Mesenchymal stem cell (in vitro differentiated cells and primary cell): Measurements from ENCODE around the gene INSM2.

Source experiments
- DNase-seq: peaks from one replicate; pipeline ENCODE4 v3.0.0-alpha.2; 2013
- H2AFZ ChIP-seq: one replicate; pipeline ENCODE4 v1.6.1; 2013; ENCODE audit warnings: low read depth, mild to moderate bottlenecking, control low read depth, inconsistent platforms, low read length, moderate library complexity
- H2AK5ac ChIP-seq: 2 replicates; pipeline ENCODE4 v1.6.1; 2013; ENCODE audit warnings: low read length, moderate library complexity, mild to moderate bottlenecking, inconsistent platforms; ENCODE audit not compliant: severe bottlenecking
- H2BK120ac ChIP-seq: one replicate; pipeline ENCODE4 v1.6.1; 2013; ENCODE audit warnings: low read depth, mild to moderate bottlenecking, inconsistent platforms, low read length, moderate library complexity
- H2BK12ac ChIP-seq, 2 experiments: one replicate each; pipeline ENCODE4 v1.6.1; 2013; ENCODE audit warnings: inconsistent platforms in 2 of 2, low read length in 2 of 2, mild to moderate bottlenecking in 2 of 2, moderate library complexity in 2 of 2, control low read depth in 1 of 2
- H2BK15ac ChIP-seq: one replicate; pipeline ENCODE4 v1.6.1; 2013; ENCODE audit warnings: mild to moderate bottlenecking, low read depth, inconsistent platforms; ENCODE audit not compliant: poor library complexity, severe bottlenecking
- H2BK5ac ChIP-seq: 2 replicates; pipeline ENCODE4 v1.6.1; 2013; ENCODE audit warnings: low read depth, mild to moderate bottlenecking, low read length, control low read depth, inconsistent platforms; ENCODE audit not compliant: poor library complexity, severe bottlenecking
- H3K14ac ChIP-seq, 2 experiments: one replicate each; pipeline ENCODE4 v1.6.1; 2013; ENCODE audit warnings: inconsistent platforms in 2 of 2, low read length in 2 of 2, control low read depth in 1 of 2, mild to moderate bottlenecking in 1 of 2, moderate library complexity in 1 of 2
- H3K18ac ChIP-seq, 2 experiments: one replicate each; pipeline ENCODE4 v1.6.1; 2013; ENCODE audit warnings: inconsistent platforms in 2 of 2, low read length in 2 of 2, control low read depth in 1 of 2, low read depth in 1 of 2, mild to moderate bottlenecking in 1 of 2
- H3K23ac ChIP-seq, 2 experiments: one replicate each; pipeline ENCODE4 v1.6.1; 2013; ENCODE audit warnings: inconsistent platforms in 2 of 2, low read length in 2 of 2, mild to moderate bottlenecking in 2 of 2, moderate library complexity in 2 of 2, control low read depth in 1 of 2
- H3K27ac ChIP-seq: 2 replicates; pipeline ENCODE4 v1.5.1; 2013; ENCODE audit warnings: mild to moderate bottlenecking, moderate library complexity, low read length, control low read depth, inconsistent platforms; ENCODE audit not compliant: poor library complexity, severe bottlenecking
- H3K27me3 ChIP-seq, 2 experiments: 2 replicates each; pipeline versions ENCODE4 v1.6.1 to v1.7.0; 2013; ENCODE audit warnings: low read length in 2 of 2, mild to moderate bottlenecking in 2 of 2, moderate library complexity in 2 of 2, control low read depth in 1 of 2, inconsistent platforms in 1 of 2; ENCODE audit not compliant: control insufficient read depth in 1 of 2, insufficient read depth in 1 of 2
- H3K36me3 ChIP-seq, 2 experiments: 2 replicates each; pipeline versions ENCODE4 v1.6.1 to v1.7.0; 2013; ENCODE audit warnings: low read length in 2 of 2, control low read depth in 1 of 2, inconsistent platforms in 1 of 2, low read depth in 1 of 2, mild to moderate bottlenecking in 1 of 2; ENCODE audit not compliant: insufficient read depth in 2 of 2, control insufficient read depth in 1 of 2
- H3K4ac ChIP-seq, 2 experiments: one replicate each; pipeline ENCODE4 v1.6.1; 2013; ENCODE audit warnings: inconsistent platforms in 2 of 2, low read length in 2 of 2, mild to moderate bottlenecking in 2 of 2, moderate library complexity in 2 of 2, control low read depth in 1 of 2, low read depth in 1 of 2
- H3K4me1 ChIP-seq: 2 replicates; pipeline ENCODE4 v1.6.1; 2013; ENCODE audit warnings: low read depth, low read length, control low read depth; ENCODE audit not compliant: control insufficient read depth, insufficient read depth
- H3K4me2 ChIP-seq: 2 replicates; pipeline ENCODE4 v1.6.1; 2013; ENCODE audit warnings: low read length, mild to moderate bottlenecking, inconsistent platforms; ENCODE audit not compliant: poor library complexity, severe bottlenecking
- H3K4me3 ChIP-seq, 2 experiments: 2 replicates each; pipeline versions ENCODE4 v1.5.1 to v1.7.0; 2013; ENCODE audit warnings: low read length in 2 of 2, mild to moderate bottlenecking in 2 of 2, control low read depth in 1 of 2, low read depth in 1 of 2; ENCODE audit not compliant: insufficient read depth in 1 of 2
- H3K79me1 ChIP-seq: replicated peaks from 2 replicates; pipeline ENCODE4 v1.6.1; 2013; ENCODE audit warnings: mild to moderate bottlenecking, control low read depth, low read length, inconsistent platforms; ENCODE audit not compliant: poor library complexity, severe bottlenecking
- H3K9ac ChIP-seq: 2 replicates; pipeline ENCODE4 v1.7.0; 2013; ENCODE audit warnings: mild to moderate bottlenecking, low read length, moderate library complexity
- H3K9me3 ChIP-seq: 2 replicates; pipeline ENCODE4 v1.7.0; 2013; ENCODE audit warnings: mild to moderate bottlenecking, low read length; ENCODE audit not compliant: control insufficient read depth
- H4K8ac ChIP-seq: one replicate; pipeline ENCODE4 v1.6.1; 2013; ENCODE audit warnings: inconsistent platforms, mild to moderate bottlenecking, low read length, moderate library complexity
- H4K91ac ChIP-seq: one replicate; pipeline ENCODE4 v1.6.1; 2013; ENCODE audit warnings: mild to moderate bottlenecking, low read length, inconsistent platforms
- WGBS: methylation state at CpG from one replicate; pipeline ENCODE4 v1.1.7; 2013; ENCODE audit warnings: mixed read lengths; 5-methylcytosine and 5-hydroxymethylcytosine counted together

The INSM2 gene

DNA sequence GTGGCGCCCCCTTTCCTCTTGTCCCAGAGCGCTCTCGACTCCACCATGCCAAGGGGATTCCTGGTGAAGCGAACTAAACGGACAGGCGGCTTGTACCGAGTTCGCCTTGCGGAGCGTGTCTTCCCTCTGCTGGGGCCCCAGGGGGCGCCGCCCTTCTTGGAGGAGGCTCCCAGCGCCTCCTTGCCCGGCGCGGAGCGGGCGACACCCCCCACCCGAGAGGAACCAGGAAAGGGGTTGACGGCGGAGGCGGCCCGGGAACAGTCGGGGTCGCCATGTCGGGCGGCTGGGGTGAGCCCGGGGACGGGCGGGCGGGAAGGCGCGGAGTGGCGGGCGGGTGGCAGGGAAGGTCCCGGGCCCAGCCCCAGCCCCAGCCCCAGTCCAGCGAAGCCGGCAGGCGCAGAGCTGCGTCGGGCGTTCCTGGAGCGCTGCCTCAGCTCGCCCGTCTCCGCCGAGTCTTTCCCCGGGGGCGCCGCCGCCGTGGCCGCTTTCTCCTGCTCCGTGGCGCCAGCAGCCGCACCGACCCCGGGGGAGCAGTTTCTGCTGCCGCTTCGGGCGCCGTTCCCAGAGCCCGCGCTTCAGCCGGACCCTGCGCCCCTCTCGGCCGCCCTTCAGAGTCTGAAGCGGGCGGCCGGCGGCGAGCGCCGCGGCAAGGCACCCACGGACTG, 376 bp downstream of the INSM2 start:
- no peak overlapping the region for H3K18ac ChIP-seq
- H4K91ac ChIP-seq = no peak overlapping the region
- peaks cover 24% of the 10 kb centered on the region for H3K4me1 ChIP-seq
- H3K14ac ChIP-seq = no peak overlapping the region
- no peak overlapping the region for H2AFZ ChIP-seq
- H2BK120ac ChIP-seq = no peak overlapping the region
- no peak for DNase-seq
- peak overlapping the region; percentile 100 for H3K4me2 ChIP-seq
- no peak overlapping the region for H3K9ac ChIP-seq
- H2BK12ac ChIP-seq = no peak overlapping the region
- peaks cover 52 to 71% of the 10 kb centered on the region in 2 experiments for H3K27me3 ChIP-seq
- H4K8ac ChIP-seq = no peak overlapping the region
- no peaks in the 10 kb centered on the region for H3K36me3 ChIP-seq
- no peaks in the 10 kb centered on the region for H3K9me3 ChIP-seq
- H3K27ac ChIP-seq = no peak overlapping the region
- peak overlapping the region; percentile 51 to 77 for H3K4me3 ChIP-seq
- H2BK15ac ChIP-seq = no peak overlapping the region
- no peaks in the 10 kb centered on the region for H3K79me1 ChIP-seq
- H2AK5ac ChIP-seq = no peak overlapping the region
- H3K4ac ChIP-seq = no peak overlapping the region
- no peak overlapping the region for H2BK5ac ChIP-seq
- H3K23ac ChIP-seq = no peak overlapping the region
- WGBS = 6% methylated on average over 62 of the region's 77 CpGs

DNA sequence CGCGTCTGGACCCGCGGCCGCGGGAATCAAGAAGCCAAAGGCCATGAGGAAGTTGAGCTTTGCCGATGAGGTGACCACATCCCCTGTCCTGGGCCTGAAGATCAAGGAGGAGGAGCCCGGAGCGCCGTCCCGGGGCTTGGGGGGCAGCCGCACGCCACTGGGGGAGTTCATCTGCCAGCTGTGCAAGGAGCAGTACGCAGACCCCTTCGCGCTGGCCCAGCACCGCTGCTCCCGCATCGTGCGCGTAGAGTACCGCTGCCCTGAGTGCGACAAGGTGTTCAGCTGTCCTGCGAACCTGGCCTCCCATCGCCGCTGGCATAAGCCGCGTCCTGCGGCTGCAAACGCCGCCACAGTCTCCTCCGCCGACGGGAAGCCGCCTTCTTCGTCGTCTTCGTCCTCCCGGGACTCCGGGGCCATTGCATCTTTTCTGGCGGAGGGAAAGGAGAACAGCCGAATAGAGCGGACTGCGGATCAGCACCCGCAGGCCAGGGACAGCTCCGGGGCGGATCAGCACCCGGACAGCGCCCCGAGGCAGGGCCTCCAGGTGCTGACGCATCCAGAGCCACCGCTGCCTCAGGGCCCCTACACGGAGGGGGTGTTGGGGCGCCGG, 1.0 kb downstream of the INSM2 start:
- H3K79me1 ChIP-seq = no peaks in the 10 kb centered on the region
- peak overlapping the region in 1 of 2 experiments; percentile 16 for H3K23ac ChIP-seq
- no peak overlapping the region for H3K18ac ChIP-seq
- H3K9ac ChIP-seq = no peak overlapping the region
- 8% methylated on average over 55 of the region's 55 CpGs for WGBS
- peaks cover 24% of the 10 kb centered on the region for H3K4me1 ChIP-seq
- DNase-seq = peak; percentile 69
- peaks cover 0 to 3% of the 10 kb centered on the region in 2 experiments for H3K36me3 ChIP-seq
- H3K4ac ChIP-seq = no peak overlapping the region
- H4K91ac ChIP-seq = no peak overlapping the region
- H2AK5ac ChIP-seq = no peak overlapping the region
- no peak overlapping the region for H2BK12ac ChIP-seq
- no peak overlapping the region for H2BK15ac ChIP-seq
- H3K27me3 ChIP-seq = peaks cover 46 to 64% of the 10 kb centered on the region in 2 experiments
- H2BK5ac ChIP-seq = no peak overlapping the region
- H3K9me3 ChIP-seq = no peaks in the 10 kb centered on the region
- H3K4me3 ChIP-seq = peak overlapping the region in 1 of 2 experiments; percentile 63
- no peak overlapping the region for H2BK120ac ChIP-seq
- peak overlapping the region; percentile 100 for H3K4me2 ChIP-seq
- no peak overlapping the region for H3K27ac ChIP-seq
- no peak overlapping the region for H4K8ac ChIP-seq
- no peak overlapping the region for H2AFZ ChIP-seq
- H3K14ac ChIP-seq = no peak overlapping the region

DNA sequence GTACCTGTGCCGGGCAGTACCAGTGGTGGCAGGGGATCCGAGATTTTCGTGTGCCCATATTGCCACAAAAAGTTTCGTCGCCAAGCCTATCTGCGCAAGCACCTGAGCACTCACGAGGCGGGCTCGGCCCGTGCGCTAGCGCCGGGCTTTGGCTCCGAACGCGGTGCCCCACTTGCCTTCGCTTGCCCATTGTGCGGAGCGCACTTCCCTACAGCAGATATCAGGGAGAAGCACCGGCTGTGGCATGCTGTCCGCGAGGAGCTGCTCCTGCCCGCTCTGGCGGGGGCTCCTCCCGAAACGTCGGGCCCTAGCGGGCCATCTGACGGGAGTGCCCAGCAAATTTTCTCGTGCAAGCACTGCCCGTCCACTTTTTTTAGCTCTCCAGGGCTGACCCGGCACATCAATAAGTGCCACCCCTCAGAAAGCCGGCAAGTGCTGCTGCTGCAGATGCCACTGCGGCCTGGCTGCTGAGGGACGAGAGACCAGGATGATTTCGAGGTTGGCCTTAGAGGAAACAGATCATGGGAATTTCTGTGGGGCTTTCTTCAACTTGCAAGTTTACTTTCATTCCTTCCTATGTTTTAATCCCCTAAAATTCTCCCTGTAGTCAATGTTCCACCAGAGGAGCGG, 1.6 kb downstream of the INSM2 start:
- H2BK5ac ChIP-seq = no peak overlapping the region
- no peak overlapping the region for H2AK5ac ChIP-seq
- H2AFZ ChIP-seq = no peak overlapping the region
- peaks cover 24% of the 10 kb centered on the region for H3K4me1 ChIP-seq
- H3K18ac ChIP-seq = no peak overlapping the region
- H3K9ac ChIP-seq = no peak overlapping the region
- H3K9me3 ChIP-seq = no peaks in the 10 kb centered on the region
- peak overlapping the region; percentile 58 for H3K4me2 ChIP-seq
- no peak overlapping the region for H3K27ac ChIP-seq
- DNase-seq = no peak
- no peaks in the 10 kb centered on the region for H3K79me1 ChIP-seq
- no peak overlapping the region for H2BK12ac ChIP-seq
- H3K23ac ChIP-seq = peak overlapping the region in 1 of 2 experiments; percentile 6
- H3K4me3 ChIP-seq = peak overlapping the region in 1 of 2 experiments; percentile 63
- H3K36me3 ChIP-seq = peaks cover 0 to 3% of the 10 kb centered on the region in 2 experiments
- H2BK120ac ChIP-seq = no peak overlapping the region
- no peak overlapping the region for H3K14ac ChIP-seq
- peaks cover 40 to 58% of the 10 kb centered on the region in 2 experiments for H3K27me3 ChIP-seq
- no peak overlapping the region for H4K91ac ChIP-seq
- no peak overlapping the region for H2BK15ac ChIP-seq
- no peak overlapping the region for H3K4ac ChIP-seq
- 6% methylated on average over 35 of the region's 37 CpGs for WGBS
- H4K8ac ChIP-seq = no peak overlapping the region

DNA sequence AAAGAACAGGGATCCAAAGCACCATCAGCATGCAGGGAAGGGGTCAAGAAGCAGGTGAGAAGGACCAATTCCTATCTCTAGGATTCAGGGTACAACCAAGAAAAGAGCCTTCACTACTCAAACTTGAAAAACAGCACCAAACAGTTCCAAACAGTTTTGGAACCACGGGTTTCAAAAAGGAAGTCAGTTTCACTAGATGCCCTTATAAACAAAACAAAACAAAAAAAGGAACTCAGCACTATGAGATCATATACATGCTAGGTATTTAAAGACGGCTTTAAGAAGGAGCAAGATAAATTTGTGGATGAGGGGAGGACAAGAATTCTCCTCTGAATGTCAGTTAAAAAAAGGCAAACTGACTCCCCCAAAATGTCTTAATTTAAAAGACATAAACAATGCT, 6.0 kb downstream of the INSM2 start:
- Histone ChIP-seq H3K79me1 (no peaks in the 10 kb centered on the region), H2AFZ (no peak overlapping the region), H3K14ac (no peak overlapping the region), H3K4ac (no peak overlapping the region), H3K23ac (no peak overlapping the region), H2BK5ac (no peak overlapping the region), H3K18ac (no peak overlapping the region), H3K36me3 (peaks cover 0 to 7% of the 10 kb centered on the region in 2 experiments), H2BK15ac (no peak overlapping the region), H3K4me2 (no peak overlapping the region), H3K9ac (no peak overlapping the region), H2BK120ac (no peak overlapping the region), H3K27ac (no peak overlapping the region), H3K27me3 (peaks cover 15 to 19% of the 10 kb centered on the region in 2 experiments), H3K9me3 (no peaks in the 10 kb centered on the region), H4K8ac (no peak overlapping the region), H4K91ac (no peak overlapping the region), H2AK5ac (no peak overlapping the region), H2BK12ac (no peak overlapping the region), H3K4me3 (no peak overlapping the region), H3K4me1 (peaks cover 7% of the 10 kb centered on the region)
- WGBS = 60% methylated on average over 1 of the region's 2 CpGs
- no peak for DNase-seq
